Stomach (tissue), 4 donors: ENCODE data around the gene ABCA8.

Source experiments
- EP300 ChIP-seq: sonication (generic); formaldehyde crosslinking; IDR thresholded peaks from one replicate; pipeline ENCODE4 v1.6.1; 2017; ENCODE audit warnings: antibody characterized with exemption
- POLR2A ChIP-seq, 4 donors: fragments of 450-650 bp; IDR thresholded peaks; one replicate each; pipeline ENCODE4 v1.6.1; 2016; ENCODE audit warnings: antibody characterized with exemption in 4 of 4, control low read depth in 2 of 4, mild to moderate bottlenecking in 1 of 4, moderate library complexity in 1 of 4
- POLR2AphosphoS5 ChIP-seq, 3 donors: sonication (generic); formaldehyde crosslinking; IDR thresholded peaks; one replicate each; pipeline ENCODE4 v1.6.1; 2016; ENCODE audit warnings: antibody characterized with exemption in 3 of 3
- TF ChIP-seq, protein P1 (sequence below), 7 experiments: fragments of 450-650 bp in 4 of 7; fragments of 200-600 bp in 3 of 7; sonication (generic) in 3 of 7; IDR thresholded peaks; one replicate each; pipeline ENCODE4 v1.5.1; 2016 to 2019; ENCODE audit warnings: antibody characterized with exemption in 7 of 7, control low read depth in 2 of 7, mild to moderate bottlenecking in 1 of 7

GRCh38 chr17:68871447-68871846, 83.7 kb downstream of the ABCA8 start:
- TF ChIP-seq, protein P1, sequence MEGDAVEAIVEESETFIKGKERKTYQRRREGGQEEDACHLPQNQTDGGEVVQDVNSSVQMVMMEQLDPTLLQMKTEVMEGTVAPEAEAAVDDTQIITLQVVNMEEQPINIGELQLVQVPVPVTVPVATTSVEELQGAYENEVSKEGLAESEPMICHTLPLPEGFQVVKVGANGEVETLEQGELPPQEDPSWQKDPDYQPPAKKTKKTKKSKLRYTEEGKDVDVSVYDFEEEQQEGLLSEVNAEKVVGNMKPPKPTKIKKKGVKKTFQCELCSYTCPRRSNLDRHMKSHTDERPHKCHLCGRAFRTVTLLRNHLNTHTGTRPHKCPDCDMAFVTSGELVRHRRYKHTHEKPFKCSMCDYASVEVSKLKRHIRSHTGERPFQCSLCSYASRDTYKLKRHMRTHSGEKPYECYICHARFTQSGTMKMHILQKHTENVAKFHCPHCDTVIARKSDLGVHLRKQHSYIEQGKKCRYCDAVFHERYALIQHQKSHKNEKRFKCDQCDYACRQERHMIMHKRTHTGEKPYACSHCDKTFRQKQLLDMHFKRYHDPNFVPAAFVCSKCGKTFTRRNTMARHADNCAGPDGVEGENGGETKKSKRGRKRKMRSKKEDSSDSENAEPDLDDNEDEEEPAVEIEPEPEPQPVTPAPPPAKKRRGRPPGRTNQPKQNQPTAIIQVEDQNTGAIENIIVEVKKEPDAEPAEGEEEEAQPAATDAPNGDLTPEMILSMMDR (IDR thresholded peaks at IDR 0.05) = no peak
- TF ChIP-seq POLR2A (IDR thresholded peaks at IDR 0.05) (no peak), EP300 (no peak), POLR2AphosphoS5 (IDR thresholded peaks at IDR 0.05) (no peak)
